Neuron (in vitro differentiated cells): Measurements from ENCODE around the gene ACTA1.
A peak's percentile ranks its signal among the peaks of the same experiment; 100 is the strongest.
"Not testable (repeated sequence)": the region's sequence is repeated elsewhere in the genome, so short reads cannot be mapped to it uniquely, and the experiment has no call there.

Experiments used
- H2AFZ ChIP-seq: one replicate; pipeline ENCODE4 v1.6.1; 2013; ENCODE audit warnings: low read depth, mild to moderate bottlenecking, inconsistent platforms, low read length, moderate library complexity
- H3K27me3 ChIP-seq: one replicate; pipeline ENCODE4 v1.6.1; 2013; ENCODE audit warnings: low read length; ENCODE audit not compliant: insufficient read depth
- H3K36me3 ChIP-seq: one replicate; pipeline ENCODE4 v1.6.1; 2013; ENCODE audit warnings: low read length; ENCODE audit not compliant: insufficient read depth
- H3K4me1 ChIP-seq: one replicate; pipeline ENCODE4 v1.6.1; 2013; ENCODE audit warnings: low read length; ENCODE audit not compliant: insufficient read depth
- H3K4me3 ChIP-seq: 2 replicates; pipeline ENCODE4 v1.5.1; 2013; ENCODE audit warnings: mild to moderate bottlenecking, low read length, moderate library complexity
- H3K9me3 ChIP-seq: one replicate; pipeline ENCODE4 v1.6.1; 2013; ENCODE audit warnings: low read length

The ACTA1 gene

DNA sequence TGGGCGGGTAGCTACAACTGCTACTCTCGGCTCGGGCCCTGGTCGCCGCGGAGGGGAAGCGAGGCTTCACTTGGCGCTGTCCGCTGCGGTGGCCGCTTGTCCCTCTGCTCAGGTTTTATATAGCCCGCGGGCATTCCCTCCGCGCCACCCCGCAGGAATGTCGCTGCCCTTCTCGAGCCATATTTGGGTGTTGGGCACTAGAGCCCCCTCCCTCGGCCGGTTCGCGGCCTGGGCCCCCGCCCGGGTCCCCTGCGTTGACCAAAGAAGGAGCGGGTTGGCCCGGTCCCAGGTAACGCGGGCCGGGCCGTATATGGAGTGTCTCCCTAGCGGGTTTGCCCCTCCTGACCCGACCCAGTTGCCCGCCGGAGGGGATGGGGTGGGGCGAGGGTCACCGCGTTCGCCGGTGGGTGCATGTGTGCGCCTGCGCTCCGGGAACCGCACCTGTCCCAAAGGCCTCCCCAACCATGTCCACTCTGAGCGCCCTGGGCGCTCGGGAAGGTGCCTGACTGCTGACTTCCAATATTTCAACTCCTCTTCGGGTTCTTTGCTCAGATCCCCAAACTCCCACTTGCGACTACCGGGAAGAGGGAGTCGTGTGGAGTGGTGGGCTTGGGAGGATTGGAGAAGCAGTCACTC is at the start of gene ACTA1:
Gene ACTA1 (minus strand): TSS at position 90 of the 636 bp plus-strand sequence. CDS start 979 bp downstream, outside the sequence.
- H3K27me3 ChIP-seq = peaks cover 21% of the 10 kb centered on the region
- peak within 1 kb of the TSS; percentile 20 for H3K4me3 ChIP-seq
- H3K9me3 ChIP-seq = peaks cover 11% of the 10 kb centered on the region
- H3K36me3 ChIP-seq = no peaks in the 10 kb centered on the region
- H2AFZ ChIP-seq = no peak within 1 kb of the TSS
- peaks cover 10% of the 10 kb centered on the region for H3K4me1 ChIP-seq

DNA sequence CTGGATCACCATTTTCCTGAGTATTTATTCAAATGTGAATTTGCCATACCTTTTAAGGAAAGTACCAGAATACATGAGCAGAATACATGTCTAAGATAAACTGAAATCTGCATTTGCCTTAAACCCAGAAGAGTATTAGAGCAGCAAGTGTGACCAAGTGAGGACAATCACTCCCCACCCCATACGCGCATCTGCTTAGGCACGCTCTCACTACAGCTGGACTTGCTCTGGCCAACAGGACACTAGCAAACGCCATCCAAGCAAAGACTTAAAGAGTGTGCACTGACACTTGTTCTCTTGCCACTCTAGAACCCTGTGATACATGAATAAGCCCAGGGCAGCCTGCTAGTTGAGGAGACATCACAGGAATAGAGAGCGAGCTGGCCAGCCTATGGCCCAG is 48.6 kb upstream of the ACTA1 start:
- no peaks in the 10 kb centered on the region for H3K27me3 ChIP-seq
- no peaks in the 10 kb centered on the region for H3K4me1 ChIP-seq
- H3K4me3 ChIP-seq = no peak overlapping the region
- peaks cover 76% of the 10 kb centered on the region for H3K36me3 ChIP-seq
- H2AFZ ChIP-seq = no peak overlapping the region
- no peaks in the 10 kb centered on the region for H3K9me3 ChIP-seq

DNA sequence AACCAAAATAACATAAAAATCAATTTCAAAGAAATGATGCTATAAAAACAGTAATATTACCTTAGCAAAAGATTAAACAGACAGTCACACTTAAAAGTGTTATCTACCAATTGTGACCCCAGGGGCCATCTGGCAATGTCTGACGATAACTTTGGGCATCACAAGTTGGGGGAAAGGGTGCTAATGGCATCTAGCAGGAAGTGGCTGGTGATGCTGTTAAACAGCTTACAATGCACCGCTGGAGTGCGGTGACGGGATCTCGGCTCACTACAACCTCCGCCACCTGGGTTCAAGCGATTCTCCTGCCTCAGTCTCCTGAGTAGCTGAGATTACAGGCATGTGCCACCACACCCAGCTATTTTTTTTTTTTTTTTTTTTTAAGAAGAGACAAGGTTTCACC is 46.6 kb upstream of the ACTA1 start:
- Histone ChIP-seq H3K27me3 (no peaks in the 10 kb centered on the region), H2AFZ (no peak overlapping the region), H3K36me3 (peaks cover 66% of the 10 kb centered on the region)

DNA sequence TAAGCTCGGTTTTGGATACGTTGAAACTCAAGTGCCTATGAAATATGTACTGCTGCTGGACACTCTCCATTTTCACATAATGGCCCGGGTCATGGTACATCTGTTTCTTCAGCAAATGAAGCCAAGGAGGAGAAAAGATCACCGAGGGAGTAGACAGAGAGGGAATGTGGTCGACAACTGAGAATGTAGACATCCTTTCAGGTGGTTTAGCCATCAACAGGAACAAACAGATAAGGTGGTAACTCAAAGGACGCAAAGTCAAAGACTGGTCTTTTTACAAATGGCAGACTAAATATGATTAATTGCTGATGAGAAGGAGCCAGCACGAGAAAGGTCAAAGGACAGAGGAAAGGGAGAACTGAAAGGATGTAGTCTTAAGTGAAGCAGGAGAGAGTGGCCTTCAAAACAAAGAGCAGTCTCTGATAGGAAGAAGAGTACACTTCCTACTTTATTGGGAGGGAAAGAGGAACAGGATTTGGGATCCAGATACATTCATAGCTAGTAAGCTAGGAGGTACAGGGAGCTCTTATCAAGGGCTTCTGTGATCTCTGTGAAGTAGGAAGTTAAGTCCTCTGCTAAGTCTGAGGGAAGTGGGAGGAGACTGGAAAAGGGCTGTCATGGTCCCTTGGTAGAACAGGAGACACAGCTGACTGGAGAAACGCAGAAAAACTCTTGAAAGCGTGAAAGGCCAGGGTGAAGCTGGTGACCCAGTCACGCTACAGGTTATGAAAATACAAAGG is 45.9 kb upstream of the ACTA1 start:
- Histone ChIP-seq H3K36me3 (peaks cover 65% of the 10 kb centered on the region), H3K9me3 (no peaks in the 10 kb centered on the region), H3K4me3 (no peak overlapping the region), H3K27me3 (no peaks in the 10 kb centered on the region), H2AFZ (no peak overlapping the region), H3K4me1 (no peaks in the 10 kb centered on the region)

More for the DNA sequence above, 46.6 kb upstream of the ACTA1 start:
- Histone ChIP-seq H3K4me1 (no peaks in the 10 kb centered on the region), H3K9me3 (no peaks in the 10 kb centered on the region), H3K4me3 (no peak overlapping the region)

DNA sequence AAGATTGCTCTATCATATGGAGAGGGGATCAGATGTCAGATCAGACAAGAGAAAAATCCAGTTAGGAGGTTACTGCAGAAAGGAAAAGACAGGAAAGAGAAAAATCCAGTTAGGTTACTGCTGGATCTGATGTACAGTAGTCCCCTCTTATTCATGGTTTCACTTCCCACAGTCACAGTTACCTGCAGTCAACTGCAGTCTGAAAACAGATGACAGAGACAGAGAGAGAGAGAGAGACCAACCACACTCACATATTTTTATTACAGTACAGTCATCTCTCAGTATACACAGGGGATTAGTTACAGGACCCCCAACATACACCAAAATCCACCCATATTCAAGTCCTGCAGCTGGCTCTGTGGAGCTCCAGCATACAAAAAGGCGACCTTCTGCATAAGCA is 45.0 kb upstream of the ACTA1 start:
- Histone ChIP-seq H3K9me3 (no peaks in the 10 kb centered on the region), H3K4me1 (no peaks in the 10 kb centered on the region), H2AFZ (no peak overlapping the region), H3K27me3 (no peaks in the 10 kb centered on the region), H3K36me3 (peaks cover 62% of the 10 kb centered on the region), H3K4me3 (no peak overlapping the region)

DNA sequence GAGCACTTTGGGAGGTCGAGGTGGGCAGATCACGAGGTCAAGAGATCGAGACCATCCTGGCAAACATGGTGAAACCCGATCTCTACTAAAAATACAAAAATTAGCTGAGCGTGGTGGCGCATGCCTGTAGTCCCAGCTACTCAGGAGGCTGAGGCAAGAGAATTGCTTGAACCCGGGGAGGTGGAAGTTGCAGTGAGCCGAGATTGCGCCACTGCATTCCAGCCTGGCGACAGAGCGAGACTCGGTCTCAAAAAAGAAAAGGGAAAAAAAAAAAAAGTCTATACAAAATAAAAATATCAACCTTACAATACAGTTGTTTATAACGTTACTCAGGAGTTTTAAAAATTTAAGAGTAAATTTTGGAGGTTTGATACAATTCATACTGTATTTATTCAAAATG is 42.0 kb upstream of the ACTA1 start:
- H3K4me3 ChIP-seq, H2AFZ ChIP-seq, H3K9me3 ChIP-seq, H3K4me1 ChIP-seq, H3K27me3 ChIP-seq: not testable (repeated sequence)
- peaks cover 57% of the 10 kb centered on the region for H3K36me3 ChIP-seq

DNA sequence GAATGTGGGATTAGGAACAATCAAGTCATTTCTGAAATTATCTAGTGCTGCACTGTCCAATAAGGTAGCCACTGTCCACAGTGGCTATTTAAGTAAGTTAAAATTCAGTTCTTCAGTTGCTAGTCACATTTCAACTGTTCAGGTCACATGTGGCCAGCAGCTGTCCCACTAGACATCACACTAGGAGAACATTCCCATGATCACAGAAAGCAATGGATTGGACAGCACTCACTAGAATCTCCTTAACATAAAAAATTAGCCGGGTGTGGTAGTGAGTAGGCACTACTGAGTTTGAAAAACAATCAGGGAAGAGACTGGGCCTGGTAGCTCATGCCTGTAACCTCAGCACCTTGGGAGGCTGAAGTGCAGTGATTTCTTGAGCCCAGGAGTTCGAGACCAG is 40.6 kb upstream of the ACTA1 start:
- Histone ChIP-seq H3K4me1 (no peaks in the 10 kb centered on the region), H3K27me3 (no peaks in the 10 kb centered on the region), H2AFZ (no peak overlapping the region), H3K4me3 (no peak overlapping the region), H3K9me3 (no peaks in the 10 kb centered on the region), H3K36me3 (peaks cover 63% of the 10 kb centered on the region)

DNA sequence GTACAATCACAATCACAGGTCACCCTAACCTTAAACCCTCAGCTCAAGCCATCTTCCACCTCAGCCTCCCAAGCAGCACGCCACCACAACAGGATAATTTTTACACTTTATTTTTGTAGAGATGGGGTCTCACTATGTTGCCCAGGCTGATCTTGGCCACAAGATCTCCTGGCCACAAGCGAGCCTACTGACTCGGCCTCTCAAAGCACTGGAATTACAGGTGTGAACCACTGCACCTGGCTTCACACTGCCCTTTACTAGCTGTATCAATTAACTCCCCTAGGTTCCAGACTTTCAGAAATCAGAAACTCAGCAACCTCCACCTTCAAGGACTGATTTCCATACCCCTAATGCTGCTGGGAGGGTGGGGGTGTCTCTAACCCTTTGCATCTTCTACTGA is 37.3 kb upstream of the ACTA1 start:
- Histone ChIP-seq H3K36me3 (peaks cover 66% of the 10 kb centered on the region), H3K4me3 (no peak overlapping the region), H3K27me3 (no peaks in the 10 kb centered on the region), H3K4me1 (no peaks in the 10 kb centered on the region), H2AFZ (no peak overlapping the region), H3K9me3 (no peaks in the 10 kb centered on the region)

DNA sequence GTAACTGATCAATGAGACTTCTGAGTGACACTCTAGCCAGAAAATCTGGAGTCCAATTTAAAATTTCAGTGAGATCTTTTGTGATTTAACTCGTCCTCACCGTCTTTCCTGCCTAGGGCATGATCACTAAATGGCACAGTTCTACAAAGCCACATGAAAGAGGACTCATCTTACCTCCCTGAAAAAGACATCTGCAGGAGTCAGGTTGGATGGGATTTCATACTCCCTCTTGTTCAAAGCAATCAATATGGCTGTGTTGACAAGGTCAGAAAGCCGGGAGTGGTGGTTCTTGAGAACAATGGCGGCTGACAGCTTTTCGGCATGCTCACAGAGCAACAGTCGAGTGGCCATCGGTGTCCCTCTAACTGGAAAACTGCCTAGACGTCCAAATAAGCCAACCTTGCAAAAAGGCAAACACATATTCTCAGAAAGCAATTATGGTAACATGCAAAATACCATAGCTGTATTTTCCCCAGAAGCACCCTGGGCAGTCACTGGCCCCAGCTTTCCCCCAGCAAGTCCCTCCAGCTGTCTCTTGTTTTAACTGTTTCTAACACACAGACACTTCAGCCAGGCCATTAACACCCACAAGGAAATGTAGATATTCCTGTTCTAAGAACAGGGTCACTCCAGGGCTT is 36.6 kb upstream of the ACTA1 start:
- Histone ChIP-seq H3K4me1 (no peaks in the 10 kb centered on the region), H3K4me3 (no peak overlapping the region), H3K9me3 (no peaks in the 10 kb centered on the region), H3K36me3 (peaks cover 70% of the 10 kb centered on the region), H2AFZ (no peak overlapping the region), H3K27me3 (no peaks in the 10 kb centered on the region)

DNA sequence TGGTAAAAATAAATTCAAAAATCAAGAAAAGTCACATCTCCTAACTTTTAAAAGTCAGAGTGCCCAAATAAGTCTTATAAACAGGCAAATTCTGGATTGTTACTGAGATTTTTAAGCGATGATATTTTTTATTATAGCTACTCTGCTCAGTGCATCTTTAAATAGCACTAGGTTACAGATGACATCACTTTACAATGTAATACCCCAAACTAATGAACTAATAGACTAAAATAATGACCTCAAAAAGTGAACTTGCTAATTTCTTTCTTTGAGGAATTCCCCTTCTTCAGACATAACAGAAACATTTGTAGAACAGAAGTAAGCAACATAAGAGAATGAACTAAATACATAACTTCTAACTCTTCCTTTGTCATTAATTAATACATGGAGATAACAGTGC is 33.0 kb upstream of the ACTA1 start:
- peaks cover 85% of the 10 kb centered on the region for H3K36me3 ChIP-seq
- H3K4me1 ChIP-seq = no peaks in the 10 kb centered on the region

DNA sequence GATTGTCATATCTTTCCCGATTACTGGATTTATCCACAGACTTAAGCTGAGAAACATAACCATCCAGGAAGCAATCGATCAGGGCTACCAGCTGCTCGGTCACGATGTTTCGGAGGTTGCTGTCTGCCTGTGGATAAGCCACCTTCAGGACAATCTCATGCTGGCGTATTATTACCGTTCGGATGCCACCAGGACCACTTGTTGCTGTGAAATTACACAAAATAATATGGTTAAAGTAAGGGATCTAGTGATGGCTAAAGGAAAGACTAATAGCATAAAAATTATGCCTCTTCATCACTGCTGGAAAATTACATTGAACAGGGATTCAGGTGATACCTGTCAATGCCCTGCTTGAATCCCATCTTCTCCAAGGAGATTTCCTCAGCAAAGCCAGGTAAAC is 30.8 kb upstream of the ACTA1 start:
- no peaks in the 10 kb centered on the region for H3K9me3 ChIP-seq
- no peaks in the 10 kb centered on the region for H3K4me1 ChIP-seq
- no peak overlapping the region for H3K4me3 ChIP-seq
- no peaks in the 10 kb centered on the region for H3K27me3 ChIP-seq
- H3K36me3 ChIP-seq = peaks cover 85% of the 10 kb centered on the region
- no peak overlapping the region for H2AFZ ChIP-seq

More for the DNA sequence above, 33.0 kb upstream of the ACTA1 start:
- H3K4me3 ChIP-seq = no peak overlapping the region
- no peaks in the 10 kb centered on the region for H3K27me3 ChIP-seq
- no peaks in the 10 kb centered on the region for H3K9me3 ChIP-seq
- H2AFZ ChIP-seq = no peak overlapping the region

DNA sequence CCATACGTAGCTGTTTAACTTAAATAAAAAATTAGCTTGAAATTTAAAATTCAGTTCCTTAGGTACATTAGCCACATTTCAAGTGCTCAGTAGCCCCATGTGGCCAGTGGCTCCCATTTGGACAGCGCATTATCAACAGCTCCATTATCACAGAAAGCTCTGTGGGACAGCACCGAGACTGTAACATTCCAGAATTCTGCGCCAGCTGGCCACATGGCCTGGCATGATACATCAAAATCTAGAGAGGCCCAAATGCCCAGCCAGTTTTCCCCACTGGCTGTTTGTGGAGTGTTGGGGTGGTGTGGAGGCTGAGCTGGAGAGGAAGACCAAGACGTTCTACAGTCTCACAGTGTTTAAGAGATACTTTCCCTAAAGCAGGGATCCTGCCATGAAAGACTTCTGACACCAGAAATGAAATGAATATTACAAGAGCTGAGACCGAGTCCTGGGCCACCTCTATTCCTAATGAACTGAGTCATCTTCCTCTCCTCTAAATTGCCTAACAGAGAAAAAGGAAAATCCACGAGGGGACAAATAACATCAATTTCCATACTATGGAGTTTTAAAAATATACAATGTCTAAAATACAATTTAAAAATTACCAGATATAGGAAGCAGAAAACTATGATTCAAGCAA is 27.3 kb upstream of the ACTA1 start:
- no peaks in the 10 kb centered on the region for H3K4me1 ChIP-seq
- no peaks in the 10 kb centered on the region for H3K27me3 ChIP-seq
- peaks cover 86% of the 10 kb centered on the region for H3K36me3 ChIP-seq
- no peak overlapping the region for H3K4me3 ChIP-seq
- no peaks in the 10 kb centered on the region for H3K9me3 ChIP-seq
- no peak overlapping the region for H2AFZ ChIP-seq

DNA sequence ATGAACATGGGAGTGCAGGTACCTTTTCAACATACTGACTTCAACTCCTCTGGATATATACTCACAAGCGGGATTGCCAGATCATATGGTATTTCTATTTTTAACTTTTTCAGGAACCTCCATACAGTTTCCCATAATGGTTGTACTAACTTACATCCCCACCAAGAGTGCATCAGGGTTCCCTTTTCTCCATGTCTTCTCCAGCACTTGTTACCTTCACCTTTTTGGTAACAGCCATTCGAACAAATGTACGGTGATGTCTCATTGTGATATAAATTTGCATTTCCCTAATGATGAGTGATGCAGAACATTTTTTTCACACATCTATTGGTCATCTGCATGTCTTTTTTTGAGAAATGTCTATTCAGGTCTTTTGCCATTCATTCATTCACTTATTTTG is 25.9 kb upstream of the ACTA1 start:
- H3K27me3 ChIP-seq = no peaks in the 10 kb centered on the region
- H2AFZ ChIP-seq = no peak overlapping the region
- no peaks in the 10 kb centered on the region for H3K9me3 ChIP-seq
- no peak overlapping the region for H3K4me3 ChIP-seq
- peaks cover 82% of the 10 kb centered on the region for H3K36me3 ChIP-seq
- no peaks in the 10 kb centered on the region for H3K4me1 ChIP-seq
